ENCODE measurements around the gene NEGR1.

NEGR1 gene

GRCh38 chr1:71881611-71882010 lies 400.7 kb downstream of the NEGR1 start:
- DNase-seq (ENCODE audit: low read depth) = no peak
- TF ChIP-seq CTCF (IDR thresholded peaks at IDR 0.05; ENCODE audit: control insufficient read depth, extremely low read depth, insufficient read depth) = no peak
- no peak overlapping the region for H3K4me3 ChIP-seq (ENCODE audit: low read depth, low read length)

GRCh38 chr1:71869326-71869725 lies 413.0 kb downstream of the NEGR1 start:
- no peak overlapping the region for H3K4me3 ChIP-seq (ENCODE audit: low read depth, low read length)
- TF ChIP-seq CTCF (IDR thresholded peaks at IDR 0.05; ENCODE audit: control insufficient read depth, extremely low read depth, insufficient read depth) = no peak
- no peak for DNase-seq (ENCODE audit: low read depth)

DNA sequence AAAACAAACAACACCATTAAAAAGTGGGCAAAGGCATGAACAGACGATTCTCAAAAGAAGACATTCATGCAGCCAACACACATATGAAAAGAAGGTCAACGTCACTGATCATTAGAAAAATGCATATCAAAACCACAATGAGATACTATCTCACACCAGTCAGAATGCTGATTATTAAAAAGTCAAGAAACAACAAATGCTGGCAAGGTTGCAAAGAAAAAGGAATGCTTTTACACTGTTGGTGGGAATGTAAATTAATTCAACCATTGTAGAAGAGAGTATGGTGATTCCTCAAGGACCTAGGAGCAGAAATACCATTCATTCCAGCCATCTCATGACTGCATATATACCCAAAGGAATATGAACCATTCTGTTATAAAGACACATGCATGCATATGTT lies 419.6 kb downstream of the NEGR1 start:
- H3K4me3 ChIP-seq (ENCODE audit: low read depth, low read length) = no peak overlapping the region
- no peak for TF ChIP-seq CTCF (IDR thresholded peaks at IDR 0.05; ENCODE audit: control insufficient read depth, extremely low read depth, insufficient read depth)
- DNase-seq (ENCODE audit: low read depth) = no peak

DNA sequence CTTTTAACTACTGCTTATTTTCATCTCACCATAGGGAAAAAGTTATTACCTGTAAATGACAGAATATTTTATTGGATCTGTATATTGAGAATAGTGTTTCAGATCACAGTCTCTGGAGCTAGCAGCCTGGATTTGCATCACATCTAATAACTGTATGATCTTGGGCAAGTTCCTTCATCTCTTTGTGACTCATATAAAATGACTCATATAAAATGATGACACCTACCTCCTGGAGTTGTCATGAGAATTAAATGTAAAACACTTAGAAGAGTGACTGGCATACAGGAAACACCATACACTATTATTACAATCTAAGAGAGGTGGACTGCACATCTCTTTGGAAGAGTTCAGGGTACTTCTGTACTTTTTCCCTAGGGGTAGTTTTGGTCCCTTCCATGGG lies 421.3 kb downstream of the NEGR1 start:
- DNase-seq (ENCODE audit: low read depth) = no peak
- H3K4me3 ChIP-seq (ENCODE audit: low read depth, low read length) = no peak overlapping the region
- TF ChIP-seq CTCF (IDR thresholded peaks at IDR 0.05; ENCODE audit: control insufficient read depth, extremely low read depth, insufficient read depth) = no peak

GRCh38 chr1:71859806-71860205 lies 422.5 kb downstream of the NEGR1 start:
- no peak overlapping the region for H3K4me3 ChIP-seq (ENCODE audit: low read depth, low read length)
- no peak for TF ChIP-seq CTCF (IDR thresholded peaks at IDR 0.05; ENCODE audit: control insufficient read depth, extremely low read depth, insufficient read depth)
- no peak for DNase-seq (ENCODE audit: low read depth)

DNA sequence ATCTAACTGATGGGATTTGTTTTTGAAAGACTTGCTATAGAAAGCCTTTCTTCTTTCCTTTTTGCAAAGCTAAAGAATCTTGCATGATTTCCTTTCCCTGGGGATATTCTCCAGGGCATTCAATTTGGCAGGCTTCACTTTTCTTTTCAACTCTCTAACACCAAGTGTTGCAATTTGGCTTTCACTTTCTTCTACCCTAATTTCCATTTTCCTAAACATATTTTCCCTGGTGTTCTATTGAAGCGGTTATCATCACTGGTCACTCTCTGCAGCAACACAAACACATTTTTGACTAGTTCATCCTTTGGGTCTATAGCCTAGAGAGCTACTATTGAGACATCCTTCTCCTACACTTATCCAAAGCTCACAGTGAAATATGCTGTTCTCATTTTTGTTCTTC lies 424.5 kb downstream of the NEGR1 start:
- no peak for TF ChIP-seq CTCF (IDR thresholded peaks at IDR 0.05; ENCODE audit: control insufficient read depth, extremely low read depth, insufficient read depth)
- no peak for DNase-seq (ENCODE audit: low read depth)
- H3K4me3 ChIP-seq (ENCODE audit: low read depth, low read length) = no peak overlapping the region

DNA sequence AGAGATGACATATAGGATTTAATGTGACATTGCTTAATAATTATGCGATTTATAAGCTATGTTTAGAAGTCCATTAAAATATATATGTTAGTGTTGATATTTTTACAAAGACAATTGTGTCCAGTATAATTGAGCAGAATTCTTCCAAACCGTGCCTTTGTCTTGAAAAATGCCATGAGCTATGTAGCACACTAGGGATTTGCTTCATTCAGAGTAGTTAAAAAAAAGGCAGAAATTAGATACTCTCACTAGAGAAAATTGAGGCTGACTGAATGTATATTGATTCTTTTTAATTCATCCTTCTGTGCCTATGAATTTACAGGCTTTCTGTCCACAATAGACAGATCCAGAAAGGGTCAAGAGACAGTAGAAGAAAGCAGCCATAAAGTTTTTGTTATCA lies 429.0 kb downstream of the NEGR1 start:
- no peak for TF ChIP-seq CTCF (IDR thresholded peaks at IDR 0.05; ENCODE audit: control insufficient read depth, extremely low read depth, insufficient read depth)
- no peak for DNase-seq (ENCODE audit: low read depth)

More for the DNA sequence above, 429.0 kb downstream of the NEGR1 start:
- no peak overlapping the region for H3K4me3 ChIP-seq (ENCODE audit: low read depth, low read length)

Measured in LNCaP clone FGC (cell line).